GM19328 (cell line): Measurements from ENCODE around the gene KIF17.

ENCODE experiments used
- ATAC-seq: cut with Tn5 transposase; IDR thresholded peaks from one replicate; pipeline ENCODE4 v1.9.1; 2021; ENCODE audit warnings: mild to moderate bottlenecking, moderate library complexity; ENCODE audit not compliant: unreplicated experiment

KIF17 gene

GRCh38 chr1:20633190-20634064, 84.4 kb downstream of the KIF17 start, which contains the start of gene PINK1:
PINK1 (plus strand) TSS chr1:20633458; CDS start chr1:20633549, 91 bp downstream.
- ATAC-seq, result no peak

GRCh38 chr1:20632386-20632785, 85.4 kb downstream of the KIF17 start:
- no peak for ATAC-seq

- ATAC-seq, result no peak
Measured at GRCh38 chr1:20630729-20631128, 87.1 kb downstream of the KIF17 start.

GRCh38 chr1:20626524-20626923, 91.3 kb downstream of the KIF17 start:
- no peak for ATAC-seq

- ATAC-seq, result no peak
Measured at GRCh38 chr1:20626098-20626427, 91.7 kb downstream of the KIF17 start.

- no peak for ATAC-seq
Measured at GRCh38 chr1:20625176-20626097, 92.4 kb downstream of the KIF17 start.

- ATAC-seq, result no peak
Measured at GRCh38 chr1:20624709-20625108, 93.1 kb downstream of the KIF17 start.

- no peak for ATAC-seq
Measured at GRCh38 chr1:20621012-20621411, 96.8 kb downstream of the KIF17 start.

- ATAC-seq, result no peak
Measured at GRCh38 chr1:20619999-20620398, 97.8 kb downstream of the KIF17 start.

GRCh38 chr1:20618550-20618949, 99.3 kb downstream of the KIF17 start:
- no peak for ATAC-seq

- no peak for ATAC-seq
Measured at GRCh38 chr1:20616847-20617487, 100.8 kb downstream of the KIF17 start.

GRCh38 chr1:20615946-20616846, 101.6 kb downstream of the KIF17 start:
- no peak for ATAC-seq

- ATAC-seq, result no peak
Measured at GRCh38 chr1:20614131-20614579, 103.7 kb downstream of the KIF17 start.
